ENCODE results near the gene PA2G4.
A peak's percentile ranks its signal among the peaks of the same experiment; 100 is the strongest.

Gene PA2G4

DNA sequence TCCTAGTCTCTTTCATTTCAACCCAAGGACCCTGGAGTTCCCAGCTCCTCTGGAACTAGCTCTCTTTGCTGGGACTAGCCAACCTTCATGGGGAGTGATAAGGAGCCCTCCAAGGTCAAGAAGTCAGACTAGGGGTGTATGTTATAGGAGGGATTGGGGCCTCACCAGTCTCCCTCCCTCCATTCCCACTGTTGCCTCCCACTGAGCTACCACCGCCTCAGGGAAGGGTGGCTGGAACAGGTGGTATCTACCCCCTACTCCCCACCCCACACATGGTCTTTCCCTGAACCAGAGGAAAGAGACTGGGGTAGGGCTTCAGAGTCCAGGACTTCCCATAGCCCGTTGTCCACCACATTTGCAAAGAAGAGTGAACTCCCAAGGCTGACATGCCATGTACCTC lies 22.0 kb upstream of the PA2G4 start (continued):
- no peak for TF ChIP-seq ZNF70 (CRISPR knock-in tag; IDR thresholded peaks at IDR 0.05)

DNA sequence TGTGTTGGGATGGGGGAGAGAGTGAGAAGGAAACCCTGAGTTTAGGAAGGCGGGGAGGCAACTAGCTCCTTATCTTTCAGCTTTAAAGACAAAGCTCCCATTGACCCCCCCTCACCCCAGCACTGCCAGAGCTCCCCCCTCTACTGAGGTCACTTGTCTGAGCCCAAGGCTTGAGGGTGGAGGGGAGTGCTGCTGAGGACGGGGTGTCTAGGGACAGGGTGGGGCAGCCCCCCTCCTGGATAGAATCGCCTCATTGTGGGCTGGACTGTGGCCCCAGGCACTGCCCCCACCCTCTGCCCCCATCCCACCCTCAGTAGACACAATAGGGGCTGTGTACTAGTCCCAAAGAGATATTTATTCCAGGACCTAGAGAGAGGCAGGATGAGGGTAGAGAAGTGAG lies 21.4 kb upstream of the PA2G4 start:
- no peak for ATAC-seq
- TF ChIP-seq, protein P1, sequence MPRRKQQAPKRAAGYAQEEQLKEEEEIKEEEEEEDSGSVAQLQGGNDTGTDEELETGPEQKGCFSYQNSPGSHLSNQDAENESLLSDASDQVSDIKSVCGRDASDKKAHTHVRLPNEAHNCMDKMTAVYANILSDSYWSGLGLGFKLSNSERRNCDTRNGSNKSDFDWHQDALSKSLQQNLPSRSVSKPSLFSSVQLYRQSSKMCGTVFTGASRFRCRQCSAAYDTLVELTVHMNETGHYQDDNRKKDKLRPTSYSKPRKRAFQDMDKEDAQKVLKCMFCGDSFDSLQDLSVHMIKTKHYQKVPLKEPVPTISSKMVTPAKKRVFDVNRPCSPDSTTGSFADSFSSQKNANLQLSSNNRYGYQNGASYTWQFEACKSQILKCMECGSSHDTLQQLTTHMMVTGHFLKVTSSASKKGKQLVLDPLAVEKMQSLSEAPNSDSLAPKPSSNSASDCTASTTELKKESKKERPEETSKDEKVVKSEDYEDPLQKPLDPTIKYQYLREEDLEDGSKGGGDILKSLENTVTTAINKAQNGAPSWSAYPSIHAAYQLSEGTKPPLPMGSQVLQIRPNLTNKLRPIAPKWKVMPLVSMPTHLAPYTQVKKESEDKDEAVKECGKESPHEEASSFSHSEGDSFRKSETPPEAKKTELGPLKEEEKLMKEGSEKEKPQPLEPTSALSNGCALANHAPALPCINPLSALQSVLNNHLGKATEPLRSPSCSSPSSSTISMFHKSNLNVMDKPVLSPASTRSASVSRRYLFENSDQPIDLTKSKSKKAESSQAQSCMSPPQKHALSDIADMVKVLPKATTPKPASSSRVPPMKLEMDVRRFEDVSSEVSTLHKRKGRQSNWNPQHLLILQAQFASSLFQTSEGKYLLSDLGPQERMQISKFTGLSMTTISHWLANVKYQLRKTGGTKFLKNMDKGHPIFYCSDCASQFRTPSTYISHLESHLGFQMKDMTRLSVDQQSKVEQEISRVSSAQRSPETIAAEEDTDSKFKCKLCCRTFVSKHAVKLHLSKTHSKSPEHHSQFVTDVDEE (CRISPR knock-in tag; IDR thresholded peaks at IDR 0.05) = no peak
- TF ChIP-seq ZNF70 (CRISPR knock-in tag; IDR thresholded peaks at IDR 0.05) = no peak
- no peak for TF ChIP-seq RARB (CRISPR knock-in tag; IDR thresholded peaks at IDR 0.05)
- no peak for TF ChIP-seq CSDC2 (CRISPR knock-in tag; IDR thresholded peaks at IDR 0.05)
- TF ChIP-seq, protein P2, sequence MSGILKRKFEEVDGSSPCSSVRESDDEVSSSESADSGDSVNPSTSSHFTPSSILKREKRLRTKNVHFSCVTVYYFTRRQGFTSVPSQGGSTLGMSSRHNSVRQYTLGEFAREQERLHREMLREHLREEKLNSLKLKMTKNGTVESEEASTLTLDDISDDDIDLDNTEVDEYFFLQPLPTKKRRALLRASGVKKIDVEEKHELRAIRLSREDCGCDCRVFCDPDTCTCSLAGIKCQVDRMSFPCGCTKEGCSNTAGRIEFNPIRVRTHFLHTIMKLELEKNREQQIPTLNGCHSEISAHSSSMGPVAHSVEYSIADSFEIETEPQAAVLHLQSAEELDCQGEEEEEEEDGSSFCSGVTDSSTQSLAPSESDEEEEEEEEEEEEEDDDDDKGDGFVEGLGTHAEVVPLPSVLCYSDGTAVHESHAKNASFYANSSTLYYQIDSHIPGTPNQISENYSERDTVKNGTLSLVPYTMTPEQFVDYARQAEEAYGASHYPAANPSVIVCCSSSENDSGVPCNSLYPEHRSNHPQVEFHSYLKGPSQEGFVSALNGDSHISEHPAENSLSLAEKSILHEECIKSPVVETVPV (CRISPR knock-in tag; IDR thresholded peaks at IDR 0.05) = no peak
- no peak for TF ChIP-seq ESRRG (CRISPR knock-in tag; IDR thresholded peaks at IDR 0.05)
- no peak for TF ChIP-seq ZFP3 (CRISPR knock-in tag; IDR thresholded peaks at IDR 0.05)
- TF ChIP-seq ISL1 (CRISPR knock-in tag; IDR thresholded peaks at IDR 0.05) = no peak
- TF ChIP-seq ARNTL (CRISPR knock-in tag; IDR thresholded peaks at IDR 0.05; ENCODE audit: borderline replicate concordance, low read depth) = no peak

DNA sequence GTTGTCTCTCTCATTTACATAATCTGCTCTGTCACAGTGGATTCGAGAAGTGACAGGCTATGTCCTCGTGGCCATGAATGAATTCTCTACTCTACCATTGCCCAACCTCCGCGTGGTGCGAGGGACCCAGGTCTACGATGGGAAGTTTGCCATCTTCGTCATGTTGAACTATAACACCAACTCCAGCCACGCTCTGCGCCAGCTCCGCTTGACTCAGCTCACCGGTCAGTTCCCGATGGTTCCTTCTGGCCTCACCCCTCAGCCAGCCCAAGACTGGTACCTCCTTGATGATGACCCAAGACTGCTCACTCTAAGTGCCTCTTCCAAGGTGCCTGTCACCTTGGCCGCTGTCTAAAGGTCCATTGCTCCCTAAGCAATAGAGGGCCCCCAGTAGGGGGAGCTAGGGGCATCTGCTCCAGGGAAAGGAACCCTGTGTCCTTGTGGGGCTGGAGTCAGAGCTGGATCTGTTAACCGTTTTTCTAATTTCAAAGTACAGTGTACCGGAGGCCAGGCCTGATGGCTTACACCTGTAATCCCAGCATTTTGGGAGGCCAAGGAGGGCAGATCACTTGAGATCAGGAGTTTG lies 19.3 kb upstream of the PA2G4 start:
- ATAC-seq = peak; percentile 42; the same call in 2 of the 3 replicates
- no peak for TF ChIP-seq ISL1 (CRISPR knock-in tag; IDR thresholded peaks at IDR 0.05)
- TF ChIP-seq, protein P2 (CRISPR knock-in tag; IDR thresholded peaks at IDR 0.05) = no peak
- TF ChIP-seq CSDC2 (CRISPR knock-in tag; IDR thresholded peaks at IDR 0.05) = no peak
- TF ChIP-seq TOX (CRISPR knock-in tag; IDR thresholded peaks at IDR 0.05; ENCODE audit: borderline replicate concordance) = no peak
- no peak for TF ChIP-seq OSR1 (CRISPR knock-in tag; IDR thresholded peaks at IDR 0.05)
- TF ChIP-seq, protein P3, sequence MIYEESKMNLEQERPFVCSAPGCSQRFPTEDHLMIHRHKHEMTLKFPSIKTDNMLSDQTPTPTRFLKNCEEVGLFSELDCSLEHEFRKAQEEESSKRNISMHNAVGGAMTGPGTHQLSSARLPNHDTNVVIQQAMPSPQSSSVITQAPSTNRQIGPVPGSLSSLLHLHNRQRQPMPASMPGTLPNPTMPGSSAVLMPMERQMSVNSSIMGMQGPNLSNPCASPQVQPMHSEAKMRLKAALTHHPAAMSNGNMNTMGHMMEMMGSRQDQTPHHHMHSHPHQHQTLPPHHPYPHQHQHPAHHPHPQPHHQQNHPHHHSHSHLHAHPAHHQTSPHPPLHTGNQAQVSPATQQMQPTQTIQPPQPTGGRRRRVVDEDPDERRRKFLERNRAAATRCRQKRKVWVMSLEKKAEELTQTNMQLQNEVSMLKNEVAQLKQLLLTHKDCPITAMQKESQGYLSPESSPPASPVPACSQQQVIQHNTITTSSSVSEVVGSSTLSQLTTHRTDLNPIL (CRISPR knock-in tag; IDR thresholded peaks at IDR 0.05; ENCODE audit: low read depth) = no peak
- no peak for TF ChIP-seq PPARA (CRISPR knock-in tag; IDR thresholded peaks at IDR 0.05; ENCODE audit: borderline replicate concordance)

DNA sequence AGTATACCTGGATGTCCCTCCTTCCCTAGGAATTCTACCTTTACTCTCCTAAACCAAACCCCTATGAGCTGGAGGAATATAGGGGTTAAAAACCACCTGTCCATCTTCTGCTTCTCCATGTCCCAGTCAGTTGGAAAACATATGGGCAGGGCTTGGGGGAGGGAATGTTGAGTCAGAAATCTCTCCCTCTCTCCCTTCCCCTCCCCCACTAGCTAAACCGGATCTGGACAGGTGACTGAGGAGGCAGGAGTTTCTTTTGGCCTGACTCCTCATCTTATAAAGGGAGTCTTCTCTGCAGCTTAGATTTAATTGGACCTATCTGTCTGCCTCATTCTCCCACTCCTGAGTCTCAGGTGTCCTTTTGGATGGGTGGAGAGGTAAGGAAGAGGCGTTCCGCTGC lies 18.3 kb upstream of the PA2G4 start:
- TF ChIP-seq BACH2 (CRISPR knock-in tag; IDR thresholded peaks at IDR 0.05; ENCODE audit: borderline replicate concordance) (no peak), TCF4 (CRISPR knock-in tag; IDR thresholded peaks at IDR 0.05; ENCODE audit: borderline replicate concordance) (no peak), ESRRG (CRISPR knock-in tag; IDR thresholded peaks at IDR 0.05) (no peak), PPARA (CRISPR knock-in tag; IDR thresholded peaks at IDR 0.05; ENCODE audit: borderline replicate concordance) (no peak), ZNF8 (CRISPR knock-in tag; IDR thresholded peaks at IDR 0.05) (no peak), SNAI2 (CRISPR knock-in tag; IDR thresholded peaks at IDR 0.05) (no peak)
- TF ChIP-seq, protein P2 (CRISPR knock-in tag; IDR thresholded peaks at IDR 0.05) = no peak
- TF ChIP-seq, protein P3 (CRISPR knock-in tag; IDR thresholded peaks at IDR 0.05; ENCODE audit: low read depth) = no peak
- TF ChIP-seq, protein P4, sequence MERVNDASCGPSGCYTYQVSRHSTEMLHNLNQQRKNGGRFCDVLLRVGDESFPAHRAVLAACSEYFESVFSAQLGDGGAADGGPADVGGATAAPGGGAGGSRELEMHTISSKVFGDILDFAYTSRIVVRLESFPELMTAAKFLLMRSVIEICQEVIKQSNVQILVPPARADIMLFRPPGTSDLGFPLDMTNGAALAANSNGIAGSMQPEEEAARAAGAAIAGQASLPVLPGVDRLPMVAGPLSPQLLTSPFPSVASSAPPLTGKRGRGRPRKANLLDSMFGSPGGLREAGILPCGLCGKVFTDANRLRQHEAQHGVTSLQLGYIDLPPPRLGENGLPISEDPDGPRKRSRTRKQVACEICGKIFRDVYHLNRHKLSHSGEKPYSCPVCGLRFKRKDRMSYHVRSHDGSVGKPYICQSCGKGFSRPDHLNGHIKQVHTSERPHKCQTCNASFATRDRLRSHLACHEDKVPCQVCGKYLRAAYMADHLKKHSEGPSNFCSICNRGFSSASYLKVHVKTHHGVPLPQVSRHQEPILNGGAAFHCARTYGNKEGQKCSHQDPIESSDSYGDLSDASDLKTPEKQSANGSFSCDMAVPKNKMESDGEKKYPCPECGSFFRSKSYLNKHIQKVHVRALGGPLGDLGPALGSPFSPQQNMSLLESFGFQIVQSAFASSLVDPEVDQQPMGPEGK (CRISPR knock-in tag; IDR thresholded peaks at IDR 0.05; ENCODE audit: borderline replicate concordance) = no peak
- TF ChIP-seq, protein P5, sequence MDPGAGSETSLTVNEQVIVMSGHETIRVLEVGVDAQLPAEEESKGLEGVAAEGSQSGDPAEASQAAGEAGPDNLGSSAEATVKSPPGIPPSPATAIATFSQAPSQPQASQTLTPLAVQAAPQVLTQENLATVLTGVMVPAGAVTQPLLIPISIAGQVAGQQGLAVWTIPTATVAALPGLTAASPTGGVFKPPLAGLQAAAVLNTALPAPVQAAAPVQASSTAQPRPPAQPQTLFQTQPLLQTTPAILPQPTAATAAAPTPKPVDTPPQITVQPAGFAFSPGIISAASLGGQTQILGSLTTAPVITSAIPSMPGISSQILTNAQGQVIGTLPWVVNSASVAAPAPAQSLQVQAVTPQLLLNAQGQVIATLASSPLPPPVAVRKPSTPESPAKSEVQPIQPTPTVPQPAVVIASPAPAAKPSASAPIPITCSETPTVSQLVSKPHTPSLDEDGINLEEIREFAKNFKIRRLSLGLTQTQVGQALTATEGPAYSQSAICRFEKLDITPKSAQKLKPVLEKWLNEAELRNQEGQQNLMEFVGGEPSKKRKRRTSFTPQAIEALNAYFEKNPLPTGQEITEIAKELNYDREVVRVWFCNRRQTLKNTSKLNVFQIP (CRISPR knock-in tag; IDR thresholded peaks at IDR 0.05; ENCODE audit: borderline replicate concordance, low read depth) = no peak
- ATAC-seq = no peak
